Tibial nerve (tissue), 4 donors: ENCODE measurements around the gene EME2. TPM values are rescaled to one million over a fixed set of nuclear protein-coding genes. Genes with fewer than 3 reads are reported as not detected.

Source experiments
- DNase-seq, 2 donors: peaks; one replicate each; pipeline ENCODE4 v3.0.0-alpha.2; 2019; ENCODE audit warnings: low spot score in 2 of 2
- H3K27ac ChIP-seq, 4 donors: fragments of 200-600 bp; sonication (generic) in 3 of 4; one replicate each; pipeline ENCODE4 v1.5.1; 2017 to 2019; ENCODE audit warnings: mild to moderate bottlenecking in 1 of 4
- H3K27me3 ChIP-seq, 2 donors: fragments of 200-600 bp; sonication (generic) in 1 of 2; one replicate each; pipeline versions ENCODE4 v1.5.1 to v1.6.0; 2017 to 2019
- H3K36me3 ChIP-seq, 3 donors: fragments of 200-600 bp; sonication (generic); one replicate each; pipeline ENCODE4 v1.5.1; 2018 to 2019
- H3K4me1 ChIP-seq, 4 donors: fragments of 200-600 bp; sonication (generic) in 3 of 4; one replicate each; pipeline ENCODE4 v1.5.1; 2017 to 2019
- H3K4me3 ChIP-seq, 4 donors: fragments of 200-600 bp; sonication (generic) in 3 of 4; one replicate each; pipeline ENCODE4 v1.5.1; 2017 to 2019; ENCODE audit warnings: mild to moderate bottlenecking in 1 of 4, moderate library complexity in 1 of 4
- H3K9me3 ChIP-seq, 4 donors: fragments of 200-600 bp; sonication (generic) in 3 of 4; one replicate each; pipeline ENCODE4 v1.5.1; 2017 to 2019
- CTCF ChIP-seq, 5 experiments: fragments of 200-600 bp in 3 of 5; fragments of 450-650 bp in 2 of 5; sonication (generic) in 3 of 5; IDR thresholded peaks; one replicate each; pipeline ENCODE4 v1.5.1; 2016 to 2019; ENCODE audit warnings: antibody characterized with exemption in 5 of 5, mild to moderate bottlenecking in 3 of 5, moderate library complexity in 2 of 5
- EP300 ChIP-seq, 2 donors: sonication (generic); formaldehyde crosslinking; IDR thresholded peaks; one replicate each; pipeline ENCODE4 v1.6.1; 2017; ENCODE audit warnings: antibody characterized with exemption in 2 of 2, mild to moderate bottlenecking in 1 of 2
- POLR2A ChIP-seq, 2 donors: fragments of 450-650 bp; IDR thresholded peaks; one replicate each; pipeline ENCODE4 v1.6.1; 2017; ENCODE audit warnings: antibody characterized with exemption in 2 of 2, mild to moderate bottlenecking in 2 of 2, moderate library complexity in 2 of 2
- WGBS, 2 donors: methylation state at CpG; one replicate each; pipeline ENCODE4 v1.1.5; 2018; 5-methylcytosine and 5-hydroxymethylcytosine counted together
- total RNA-seq, 4 donors: library from RNA; depleted of rRNA; stranded (reverse); fragments of >200 nt; gene quantifications; one replicate each; pipeline ENCODE4 v1.1.0, GENCODE V29; 2016

The EME2 gene
- total RNA-seq, 4 donors from 2014 or later, result 13.2 to 41.4 (median 17.7) TPM

- TF ChIP-seq EP300 (IDR thresholded peaks at IDR 0.05) (no peak), POLR2A (IDR thresholded peaks at IDR 0.05) (no peak), CTCF (IDR thresholded peaks at IDR 0.05) (no peak)
- H3K4me3 ChIP-seq, result no peak overlapping the region
- peaks cover 0 to 58% (median 24%) of the 10 kb centered on the region in 4 donors for H3K4me1 ChIP-seq
- DNase-seq, result no peak
- H3K9me3 ChIP-seq, result no peaks in the 10 kb centered on the region
- WGBS, 2 donors, result 89% methylated on average over 15 to 26 of the region's 30 CpGs
- H3K27me3 ChIP-seq, result no peaks in the 10 kb centered on the region
- H3K27ac ChIP-seq, result no peak overlapping the region
- H3K36me3 ChIP-seq, result peaks cover 0 to 56% (median 0%) of the 10 kb centered on the region in 3 donors
Measured at GRCh38 chr16:1775006-1775845, 2.6 kb downstream of the EME2 start.

GRCh38 chr16:1775846-1776671 lies 3.4 kb downstream of the EME2 start:
- H3K4me3 ChIP-seq, result no peak overlapping the region
- no peak for TF ChIP-seq CTCF (IDR thresholded peaks at IDR 0.05)
- TF ChIP-seq EP300 (IDR thresholded peaks at IDR 0.05), result no peak
- TF ChIP-seq POLR2A (IDR thresholded peaks at IDR 0.05), result no peak
- H3K27me3 ChIP-seq, result no peaks in the 10 kb centered on the region
- 67 to 80% methylated on average over 11 to 12 of the region's 28 CpGs for WGBS, 2 donors
- no peak for DNase-seq
- H3K9me3 ChIP-seq, result no peaks in the 10 kb centered on the region
- peaks cover 0 to 58% (median 26%) of the 10 kb centered on the region in 4 donors for H3K4me1 ChIP-seq
- peaks cover 0 to 64% (median 0%) of the 10 kb centered on the region in 3 donors for H3K36me3 ChIP-seq
- no peak overlapping the region for H3K27ac ChIP-seq

- Histone ChIP-seq H3K27me3 (no peaks in the 10 kb centered on the region), H3K36me3 (peaks cover 0 to 64% (median 0%) of the 10 kb centered on the region in 3 donors), H3K9me3 (no peaks in the 10 kb centered on the region), H3K4me1 (peaks cover 0 to 62% (median 29%) of the 10 kb centered on the region in 4 donors), H3K4me3 (no peak overlapping the region), H3K27ac (no peak overlapping the region)
- 77 to 84% methylated on average over 13 of the region's 13 CpGs for WGBS, 2 donors
- TF ChIP-seq POLR2A (IDR thresholded peaks at IDR 0.05) (no peak), EP300 (IDR thresholded peaks at IDR 0.05) (no peak), CTCF (IDR thresholded peaks at IDR 0.05) (no peak)
- DNase-seq, result no peak
Measured at GRCh38 chr16:1776672-1776955, 4.0 kb downstream of the EME2 start.

- WGBS, 2 donors, result 79 to 80% methylated on average over 22 of the region's 22 CpGs
- no peaks in the 10 kb centered on the region for H3K9me3 ChIP-seq
- peaks cover 0 to 61% (median 27%) of the 10 kb centered on the region in 4 donors for H3K4me1 ChIP-seq
- no peak for DNase-seq
- no peak for TF ChIP-seq CTCF (IDR thresholded peaks at IDR 0.05)
- TF ChIP-seq EP300 (IDR thresholded peaks at IDR 0.05), result no peak
- no peak for TF ChIP-seq POLR2A (IDR thresholded peaks at IDR 0.05)
- peaks cover 0 to 64% (median 0%) of the 10 kb centered on the region in 3 donors for H3K36me3 ChIP-seq
- no peak overlapping the region for H3K27ac ChIP-seq
- H3K27me3 ChIP-seq, result no peaks in the 10 kb centered on the region
- no peak overlapping the region for H3K4me3 ChIP-seq
Measured at GRCh38 chr16:1776991-1777374, 4.4 kb downstream of the EME2 start.
